H54 (cell line): ENCODE results near the gene CDKL5.
"Not testable (repeated sequence)": the region's sequence is repeated elsewhere in the genome, so short reads cannot be mapped to it uniquely, and the experiment has no call there.

Experiments
- DNase-seq: peaks from one replicate; pipeline ENCODE4 v3.0.0; 2011; ENCODE audit warnings: low spot score, mixed read lengths; ENCODE audit not compliant: insufficient read length
- FAIRE-seq: peaks from 3 replicates; lab custom pipeline; 2011; peaks lifted over from hg19 to GRCh38; lab: Jason Lieb, UNC
- POLR2A ChIP-seq: IDR thresholded peaks from 2 replicates; pipeline ENCODE4 v1.6.1; 2011; ENCODE audit warnings: low read depth, mild to moderate bottlenecking, low read length

Gene CDKL5

DNA sequence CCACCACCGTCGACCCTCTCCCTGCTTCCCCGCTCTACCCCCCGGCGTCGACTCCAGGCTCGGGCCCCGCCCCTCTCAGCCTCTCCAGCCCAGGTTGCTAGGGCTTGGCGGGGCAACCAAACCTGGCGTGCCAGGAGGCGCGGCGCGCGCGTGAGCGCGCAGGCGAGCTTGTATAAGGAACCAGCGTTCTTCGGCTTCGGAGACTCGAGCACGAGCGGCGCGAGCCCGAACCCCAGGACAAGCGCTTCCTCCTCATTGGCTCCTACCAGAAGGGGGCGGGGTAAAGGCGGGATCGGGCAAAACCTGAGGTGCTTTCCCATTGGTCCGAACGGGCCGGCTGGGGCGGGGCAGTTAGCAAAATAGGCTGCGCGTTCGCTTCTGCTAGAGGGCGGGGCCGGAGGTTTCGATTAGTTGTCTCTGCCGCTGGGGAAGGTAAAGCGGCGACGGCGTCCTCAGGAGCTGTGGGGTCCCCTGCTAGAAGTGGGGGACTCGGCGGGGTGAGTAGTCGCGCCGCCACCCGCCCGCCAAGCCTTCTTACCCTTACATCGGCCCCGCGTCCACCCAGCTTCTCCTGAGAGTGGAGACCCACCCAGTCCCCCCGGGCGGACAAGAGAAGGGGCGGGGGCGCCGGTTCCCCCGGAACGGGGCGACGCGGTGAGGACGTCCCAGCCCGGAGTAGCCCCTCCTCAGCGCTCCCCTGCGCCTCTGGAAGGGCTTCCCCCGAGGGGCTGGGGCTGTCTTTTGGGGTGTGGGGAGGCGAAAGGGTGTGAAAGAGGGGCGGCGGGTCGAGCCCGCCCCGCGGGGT is at the start of gene CDKL5:
CDKL5 (plus strand) TSS at position 410 of the 805 bp plus-strand sequence. CDS start 81,489 bp downstream, outside the sequence.
- FAIRE-seq (no peak), DNase-seq (peak; percentile 30)
- TF ChIP-seq POLR2A = peak; percentile 46

- FAIRE-seq (no peak), DNase-seq (peak; percentile 7)
- no peak for TF ChIP-seq POLR2A
These were observed 47.6 kb upstream of the CDKL5 start for GRCh38 chrX:18377796-18378195.

DNA sequence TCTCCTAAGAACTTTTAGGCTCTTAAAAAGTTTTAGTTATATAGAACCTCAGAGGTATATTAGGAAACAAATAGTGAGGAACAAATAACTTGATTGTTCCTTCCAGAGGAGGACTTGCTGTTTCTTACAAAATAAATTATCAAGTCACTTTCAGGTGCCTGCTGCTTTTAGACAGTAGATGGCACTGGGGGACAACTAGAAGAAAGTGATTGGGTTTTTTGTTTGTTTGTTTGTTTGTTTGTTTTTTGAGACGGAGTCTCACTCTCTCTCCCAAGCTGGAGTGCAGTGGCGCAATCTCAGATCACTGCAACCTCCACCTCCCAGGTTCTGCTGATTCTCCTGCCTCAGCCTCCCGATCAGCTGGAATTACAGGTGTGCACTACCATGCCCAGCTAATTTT is 35.4 kb upstream of the CDKL5 start:
- DNase-seq = no peak
- no peak for FAIRE-seq
- no peak for TF ChIP-seq POLR2A

DNA sequence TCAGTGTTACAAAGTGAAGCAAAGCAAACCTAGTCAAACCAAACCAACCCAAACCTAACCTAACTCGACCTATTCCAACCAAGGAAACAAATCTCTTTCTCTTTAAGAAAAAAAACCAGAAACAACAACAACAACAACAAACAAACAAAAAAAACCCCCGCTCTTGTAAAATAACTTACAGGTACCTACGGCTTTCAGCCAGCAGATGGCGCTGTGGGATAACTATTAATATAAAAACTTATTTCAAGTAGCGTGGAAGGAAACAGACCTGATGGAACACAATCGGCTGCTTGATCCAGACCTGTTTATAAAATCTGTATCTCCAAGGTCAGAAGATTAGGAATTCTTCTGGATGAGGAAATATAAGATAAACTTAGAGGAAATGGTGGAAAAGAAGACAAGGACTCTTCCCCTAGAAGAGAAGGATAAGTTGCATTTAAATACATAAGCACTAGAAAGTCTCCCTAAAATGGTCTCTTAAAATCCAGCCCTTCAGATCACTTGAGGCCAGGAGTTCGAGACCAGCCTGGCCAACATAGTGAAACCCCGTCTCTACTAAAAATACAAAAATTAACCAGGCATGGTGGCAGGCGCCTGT is 34.4 kb upstream of the CDKL5 start:
- no peak for FAIRE-seq
- TF ChIP-seq POLR2A = no peak
- no peak for DNase-seq

GRCh38 chrX:18394477-18394876 is 30.9 kb upstream of the CDKL5 start:
- TF ChIP-seq POLR2A = no peak
- DNase-seq = no peak
- FAIRE-seq = no peak

DNA sequence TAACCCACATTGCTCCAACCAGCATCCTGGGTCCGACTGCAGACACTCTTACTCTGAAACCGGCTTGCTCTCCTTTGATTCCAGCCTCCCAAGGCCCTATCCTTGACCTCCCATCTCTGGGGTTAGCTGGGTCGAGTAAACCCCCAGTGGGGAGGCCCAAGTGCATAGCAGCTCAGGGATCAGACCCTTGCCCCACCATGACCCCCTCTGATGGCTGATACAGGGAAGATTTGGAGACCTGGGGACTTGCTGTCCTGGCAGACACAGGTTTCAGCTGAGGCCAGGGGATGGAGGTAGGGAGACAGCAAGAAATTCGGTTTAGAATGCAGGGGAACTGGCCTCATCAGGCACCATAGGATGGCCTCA is 23.6 kb upstream of the CDKL5 start:
- DNase-seq (no peak), FAIRE-seq (no peak)
- TF ChIP-seq POLR2A = no peak

DNA sequence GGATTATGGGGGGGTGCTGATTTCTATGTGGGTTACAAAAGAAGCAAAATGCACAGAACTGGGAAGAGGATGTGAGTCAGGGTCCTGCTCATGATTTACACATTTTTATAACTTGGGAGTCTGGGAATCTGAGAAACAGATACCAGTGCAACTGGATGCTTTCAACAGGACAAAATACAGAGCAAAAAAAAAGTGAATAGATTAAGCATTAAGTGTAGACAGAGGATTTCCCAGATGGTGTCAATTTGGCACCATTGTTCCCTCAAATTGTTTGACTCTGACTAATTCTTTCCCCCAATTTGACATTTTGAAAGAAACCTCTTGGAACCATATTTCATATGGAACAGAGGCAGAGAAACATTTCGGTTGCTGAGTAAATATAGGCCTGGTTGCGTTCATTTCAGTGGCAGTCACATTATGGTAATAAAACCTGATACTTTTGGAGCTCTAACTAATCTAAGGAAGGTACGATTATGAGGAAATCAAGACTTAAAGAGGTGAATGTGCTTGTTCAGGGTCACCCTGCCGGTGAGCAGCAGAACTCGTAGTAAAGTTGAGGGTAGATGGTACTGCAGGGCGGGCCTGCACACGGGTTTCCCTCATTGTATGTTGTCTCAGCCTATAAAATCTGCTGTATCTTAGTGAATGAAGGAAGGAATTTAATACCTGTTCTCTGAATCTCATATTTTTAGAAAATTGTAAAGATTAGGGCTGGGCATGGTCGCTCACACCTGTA is 18.7 kb upstream of the CDKL5 start:
- DNase-seq = no peak
- FAIRE-seq = no peak
- no peak for TF ChIP-seq POLR2A

- no peak for DNase-seq
- no peak for FAIRE-seq
- TF ChIP-seq POLR2A = no peak
These were observed 15.4 kb upstream of the CDKL5 start for GRCh38 chrX:18410038-18410437.

DNA sequence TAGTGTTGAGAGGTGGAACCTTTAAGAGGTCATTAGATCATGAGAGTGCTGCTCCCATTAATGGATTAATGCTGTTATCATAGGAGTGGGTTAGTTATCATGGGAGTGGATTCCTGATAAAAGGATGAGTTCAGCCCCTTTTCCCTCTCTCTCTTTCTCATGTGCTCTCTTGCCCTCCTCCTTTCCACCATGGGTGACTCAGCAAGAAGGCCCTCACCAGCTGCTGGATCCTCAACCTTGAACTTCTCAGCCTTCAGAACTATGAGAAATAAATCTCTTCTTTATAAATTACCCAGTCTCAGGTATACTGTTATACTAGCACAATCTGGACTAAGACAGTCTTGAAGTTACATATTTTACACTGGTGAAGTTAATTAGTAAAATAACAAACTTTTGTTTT is 10.0 kb upstream of the CDKL5 start:
- no peak for TF ChIP-seq POLR2A
- no peak for FAIRE-seq
- DNase-seq = no peak

DNA sequence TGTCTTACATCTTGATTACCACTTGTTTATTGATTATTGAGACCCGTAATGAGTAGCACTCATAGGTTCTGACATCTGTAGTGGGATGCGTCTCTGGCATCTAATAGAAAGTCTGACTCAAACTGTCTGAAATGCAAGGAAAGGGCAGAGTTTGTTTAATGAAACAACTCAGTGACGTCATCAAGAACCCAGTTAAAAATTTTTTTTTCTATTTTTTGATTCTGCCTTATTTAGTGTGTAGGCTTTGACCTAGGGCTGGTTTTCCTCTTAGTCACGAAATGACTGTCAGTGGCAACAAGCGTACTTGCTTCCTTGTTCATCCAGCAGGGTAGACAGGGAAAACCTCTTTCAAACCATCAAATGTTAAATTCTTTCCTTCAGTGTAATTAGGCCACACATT is 3.1 kb upstream of the CDKL5 start:
- no peak for DNase-seq
- FAIRE-seq = no peak
- TF ChIP-seq POLR2A = no peak

DNA sequence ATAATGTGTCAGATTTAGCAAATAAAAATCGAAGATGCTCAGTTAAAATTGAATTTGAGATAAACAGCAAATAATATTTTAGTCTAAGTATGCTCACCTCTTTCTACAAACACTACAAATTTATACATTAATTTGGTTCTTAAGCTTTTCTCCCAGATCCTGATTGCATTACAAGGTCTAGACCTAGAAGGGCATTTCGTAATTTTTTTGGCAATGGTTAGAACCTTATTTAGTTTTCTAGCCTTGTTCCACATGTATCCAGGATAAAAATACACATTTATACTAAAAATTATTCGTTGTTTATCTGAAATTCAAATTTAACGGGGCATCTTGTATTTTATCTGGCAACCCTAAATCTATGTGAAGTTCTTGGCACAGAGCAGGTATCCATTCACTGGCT is 2.5 kb upstream of the CDKL5 start:
- FAIRE-seq (no peak), DNase-seq (no peak)
- TF ChIP-seq POLR2A = no peak

GRCh38 chrX:18424482-18425198 is 768 bp upstream of the CDKL5 start:
- DNase-seq (no peak), FAIRE-seq (no peak)

DNA sequence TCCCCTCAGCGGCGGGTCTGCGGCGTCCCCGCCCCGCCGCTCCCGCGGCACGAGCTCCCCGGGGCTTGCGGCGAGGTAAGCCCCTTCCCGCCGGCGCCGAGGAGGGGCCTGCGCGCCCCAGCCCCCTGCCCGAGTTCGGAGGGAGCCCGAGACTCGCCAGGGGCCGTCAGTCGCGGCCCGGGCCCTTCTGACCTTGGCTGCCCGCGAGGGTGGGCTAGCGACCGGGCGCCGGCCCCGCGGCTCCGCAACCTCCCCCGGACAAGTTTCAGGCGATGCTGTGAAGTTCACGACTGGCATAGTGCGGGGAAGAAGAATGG is 554 bp downstream of the CDKL5 start:
- TF ChIP-seq POLR2A = no peak
- FAIRE-seq = no peak
- no peak for DNase-seq

More at GRCh38 chrX:18424482-18425198, 768 bp upstream of the CDKL5 start:
- no peak for TF ChIP-seq POLR2A

GRCh38 chrX:18428006-18428405 is 2.6 kb downstream of the CDKL5 start:
- no peak for DNase-seq
- TF ChIP-seq POLR2A = no peak
- no peak for FAIRE-seq

DNA sequence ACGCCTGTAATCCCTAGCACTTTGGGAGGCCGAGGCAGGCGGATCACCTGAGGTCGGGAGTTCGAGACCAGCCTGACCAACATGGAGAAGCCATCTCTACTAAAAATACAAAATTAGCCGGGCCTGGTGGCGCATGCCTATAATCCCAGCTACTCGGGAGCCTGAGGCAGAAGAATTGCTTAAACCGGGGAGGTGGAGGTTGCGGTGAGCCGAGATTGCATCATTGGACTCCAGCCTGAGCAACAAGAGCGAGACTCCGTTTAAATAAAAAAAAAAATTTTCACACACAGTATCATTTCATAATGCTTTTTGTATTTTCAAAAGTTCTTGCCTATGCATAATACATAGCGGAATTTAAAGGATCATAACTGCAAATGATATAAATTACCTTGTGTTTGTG is 7.9 kb downstream of the CDKL5 start:
- DNase-seq, FAIRE-seq: not testable (repeated sequence)
